IPS-15b (cell line): ENCODE measurements around the gene PPIE.
A peak's percentile ranks its signal among the peaks of the same experiment; 100 is the strongest.
"Not testable (repeated sequence)": the region's sequence is repeated elsewhere in the genome, so short reads cannot be mapped to it uniquely, and the experiment has no call there.

Experiments used
- H3K27me3 ChIP-seq: one replicate; pipeline ENCODE4 v1.6.1; 2013; ENCODE audit warnings: low read length; ENCODE audit not compliant: control insufficient read depth, insufficient read depth
- H3K36me3 ChIP-seq: one replicate; pipeline ENCODE4 v1.6.1; 2013; ENCODE audit warnings: low read length; ENCODE audit not compliant: control insufficient read depth, insufficient read depth
- H3K4me1 ChIP-seq: one replicate; pipeline ENCODE4 v1.6.1; 2013; ENCODE audit warnings: mild to moderate bottlenecking, low read length; ENCODE audit not compliant: control insufficient read depth, insufficient read depth
- H3K4me3 ChIP-seq: one replicate; pipeline ENCODE4 v1.5.1; 2013; ENCODE audit warnings: low read depth, low read length
- H3K9ac ChIP-seq: one replicate; pipeline ENCODE4 v1.6.1; 2013; ENCODE audit warnings: low read depth, mild to moderate bottlenecking, low read length
- H3K9me3 ChIP-seq: one replicate; pipeline ENCODE4 v1.6.1; 2013; ENCODE audit warnings: mild to moderate bottlenecking, low read length; ENCODE audit not compliant: control insufficient read depth, insufficient read depth

The PPIE gene

GRCh38 chr1:39762550-39763540 lies 24.2 kb downstream of the PPIE start:
- Histone ChIP-seq H3K27me3 (no peaks in the 10 kb centered on the region), H3K36me3 (no peaks in the 10 kb centered on the region), H3K9me3 (no peaks in the 10 kb centered on the region), H3K4me3 (no peak overlapping the region), H3K4me1 (no peaks in the 10 kb centered on the region), H3K9ac (no peak overlapping the region)

- not testable (repeated sequence) for H3K9me3 ChIP-seq, H3K36me3 ChIP-seq, H3K27me3 ChIP-seq, H3K4me3 ChIP-seq, H3K4me1 ChIP-seq, H3K9ac ChIP-seq
These were observed 25.1 kb downstream of the PPIE start for GRCh38 chr1:39763619-39764374.

GRCh38 chr1:39764512-39764911 lies 25.8 kb downstream of the PPIE start:
- H3K9me3 ChIP-seq, H3K9ac ChIP-seq, H3K36me3 ChIP-seq, H3K27me3 ChIP-seq, H3K4me3 ChIP-seq, H3K4me1 ChIP-seq: not testable (repeated sequence)

- not testable (repeated sequence) for H3K4me1 ChIP-seq, H3K4me3 ChIP-seq, H3K27me3 ChIP-seq, H3K9me3 ChIP-seq, H3K36me3 ChIP-seq, H3K9ac ChIP-seq
These were observed 27.8 kb downstream of the PPIE start for GRCh38 chr1:39766466-39766865.

- not testable (repeated sequence) for H3K27me3 ChIP-seq, H3K9me3 ChIP-seq, H3K4me3 ChIP-seq, H3K9ac ChIP-seq, H3K4me1 ChIP-seq, H3K36me3 ChIP-seq
These were observed 30.8 kb downstream of the PPIE start for GRCh38 chr1:39769502-39769901.

- H3K9ac ChIP-seq, H3K4me1 ChIP-seq, H3K36me3 ChIP-seq, H3K27me3 ChIP-seq, H3K9me3 ChIP-seq: not testable (repeated sequence)
- H3K4me3 ChIP-seq = peak overlapping the region; percentile 28
These were observed 31.7 kb downstream of the PPIE start for GRCh38 chr1:39770100-39771021.

- H3K27me3 ChIP-seq, H3K36me3 ChIP-seq, H3K4me1 ChIP-seq, H3K9ac ChIP-seq, H3K9me3 ChIP-seq: not testable (repeated sequence)
- H3K4me3 ChIP-seq = peak within 1 kb of the TSS; percentile 28
These were observed 32.4 kb downstream of the PPIE start, which contains the start of gene OXCT2 for GRCh38 chr1:39771022-39771532. OXCT2 (minus strand) TSS chr1:39771348; CDS start chr1:39771255, 93 bp downstream.

GRCh38 chr1:39773369-39773979 lies 34.8 kb downstream of the PPIE start:
- H3K36me3 ChIP-seq, H3K4me3 ChIP-seq, H3K4me1 ChIP-seq, H3K27me3 ChIP-seq, H3K9me3 ChIP-seq, H3K9ac ChIP-seq: not testable (repeated sequence)

GRCh38 chr1:39775141-39775540 lies 36.5 kb downstream of the PPIE start:
- not testable (repeated sequence) for H3K9ac ChIP-seq, H3K4me1 ChIP-seq, H3K9me3 ChIP-seq, H3K36me3 ChIP-seq, H3K4me3 ChIP-seq
- H3K27me3 ChIP-seq = peaks cover 11% of the 10 kb centered on the region

GRCh38 chr1:39775676-39776399 lies 37.2 kb downstream of the PPIE start:
- H3K27me3 ChIP-seq = peaks cover 13% of the 10 kb centered on the region
- not testable (repeated sequence) for H3K36me3 ChIP-seq, H3K9ac ChIP-seq, H3K4me1 ChIP-seq, H3K9me3 ChIP-seq, H3K4me3 ChIP-seq
